HEK293T (cell line): ENCODE measurements around the gene ENTPD8.

ENCODE experiments used
- ARNT ChIP-seq: fragments of 450-650 bp; IDR thresholded peaks from 2 replicates; pipeline ENCODE4 v1.6.1; 2017; ENCODE audit warnings: mild to moderate bottlenecking
- BHLHE40 ChIP-seq: fragments of 450-650 bp; IDR thresholded peaks from 2 replicates; pipeline ENCODE4 v1.6.1; 2016; ENCODE audit warnings: mild to moderate bottlenecking, moderate library complexity, borderline replicate concordance
- ELF4 ChIP-seq: fragments of 450-650 bp; IDR thresholded peaks from 2 replicates; pipeline ENCODE4 v1.6.1; 2017; ENCODE audit warnings: antibody characterized with exemption
- FOXA1 ChIP-seq: fragments of 450-650 bp; IDR thresholded peaks from 2 replicates; pipeline ENCODE4 v1.6.1; 2016; ENCODE audit warnings: mild to moderate bottlenecking
- FOXK2 ChIP-seq: fragments of 450-650 bp; IDR thresholded peaks from 2 replicates; pipeline ENCODE4 v1.6.1; 2016; ENCODE audit warnings: mild to moderate bottlenecking
- HDGF ChIP-seq: fragments of 450-650 bp; IDR thresholded peaks from 2 replicates; pipeline ENCODE4 v1.6.1; 2017; ENCODE audit warnings: antibody characterized with exemption, borderline replicate concordance
- NFRKB ChIP-seq: fragments of 450-650 bp; IDR thresholded peaks from 2 replicates; pipeline ENCODE4 v1.6.1; 2016; ENCODE audit warnings: mild to moderate bottlenecking, moderate library complexity
- PKNOX1 ChIP-seq: fragments of 450-650 bp; IDR thresholded peaks from 2 replicates; pipeline ENCODE4 v1.6.1; 2016
- SP1 ChIP-seq: fragments of 450-650 bp; IDR thresholded peaks from 2 replicates; pipeline ENCODE4 v1.6.1; 2017
- SUZ12 ChIP-seq: fragments of 450-650 bp; IDR thresholded peaks from 2 replicates; pipeline ENCODE4 v1.6.1; 2016; ENCODE audit warnings: mild to moderate bottlenecking
- TARDBP ChIP-seq: fragments of 450-650 bp; IDR thresholded peaks from 2 replicates; pipeline ENCODE4 v1.6.1; 2016
- ZNF384 ChIP-seq: fragments of 450-650 bp; IDR thresholded peaks from 2 replicates; pipeline ENCODE4 v1.6.1; 2016

DNA sequence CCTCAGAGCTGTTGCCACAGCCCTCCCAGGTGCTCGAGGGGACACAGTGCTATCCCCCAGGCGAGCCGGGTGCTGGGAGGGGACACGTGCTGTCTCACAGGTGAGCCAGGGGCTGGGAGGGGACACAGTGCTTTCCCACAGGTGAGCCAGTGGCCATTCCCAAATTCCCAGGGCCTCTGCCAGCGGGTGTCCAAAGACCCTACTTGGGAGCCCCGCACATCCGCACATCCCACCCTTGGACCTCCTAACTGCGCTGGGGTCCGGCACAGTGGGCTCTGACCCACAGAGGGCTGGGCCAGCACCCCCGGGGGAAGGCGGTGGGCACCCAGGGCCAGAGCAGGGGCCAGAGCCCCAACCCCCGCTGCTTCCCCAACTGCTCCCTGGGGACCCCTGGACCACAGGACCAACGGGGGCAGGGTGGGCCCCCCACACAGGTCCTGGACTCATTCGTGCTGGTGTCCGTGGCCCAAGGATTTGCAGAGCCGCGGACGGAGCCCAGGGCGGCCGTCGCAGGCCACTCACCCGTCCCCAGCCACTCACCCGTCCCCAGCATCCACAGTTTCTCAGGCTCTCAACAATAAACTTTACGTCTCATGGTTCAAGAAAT, 36.1 kb downstream of the ENTPD8 start:
- TF ChIP-seq TARDBP = no peak
- TF ChIP-seq SP1 = no peak
- no peak for TF ChIP-seq BHLHE40
- TF ChIP-seq SUZ12 = no peak
- no peak for TF ChIP-seq FOXA1
- no peak for TF ChIP-seq ELF4
- no peak for TF ChIP-seq ZNF384
- TF ChIP-seq PKNOX1 = no peak
- TF ChIP-seq NFRKB = no peak
- no peak for TF ChIP-seq HDGF
- TF ChIP-seq ARNT = no peak
- TF ChIP-seq FOXK2 = no peak
